A549 (cell line): ENCODE data around the gene FBXO34.

ENCODE experiments used
- BHLHE40 ChIP-seq: IDR thresholded peaks from 2 replicates; pipeline ENCODE4 v1.6.1; 2012; ENCODE audit warnings: low read depth, low read length, inconsistent platforms
- CEBPB ChIP-seq, 2 experiments: fragments of >200 bp in 1 of 2; sonication (Bioruptor Twin) in 1 of 2; formaldehyde crosslinking in 1 of 2; IDR thresholded peaks; 2 replicates each; pipeline ENCODE4 v1.6.1; 2012 to 2016
- CTCF ChIP-seq: fragments of >200 bp; sonication (Bioruptor Twin); formaldehyde crosslinking; IDR thresholded peaks from 3 replicates; pipeline ENCODE4 v1.5.1; 2016
- EP300 ChIP-seq, 2 experiments: fragments of >200 bp; sonication (Bioruptor Twin); formaldehyde crosslinking; IDR thresholded peaks; 2 replicates in 1 of 2; 3 replicates in 1 of 2; pipeline ENCODE4 v1.6.1; 2016 to 2017
- HMGXB4 ChIP-seq: fragments of 250-450 bp; sonication (Bioruptor Pico); IDR thresholded peaks from 2 replicates; pipeline ENCODE4 v1.5.0; 2021; ENCODE audit warnings: mild to moderate bottlenecking, moderate library complexity, borderline replicate concordance
- MAX ChIP-seq: IDR thresholded peaks from 2 replicates; pipeline ENCODE4 v1.6.1; 2012
- MYC ChIP-seq: IDR thresholded peaks from 2 replicates; pipeline ENCODE4 v1.6.1; 2012; ENCODE audit warnings: mild to moderate bottlenecking, inconsistent platforms, low read length, improper control_type of control experiment, borderline replicate concordance
- POLR2A ChIP-seq: IDR thresholded peaks from 2 replicates; pipeline ENCODE4 v1.6.1; 2012; ENCODE audit warnings: mild to moderate bottlenecking, low read length
- REST ChIP-seq: fragments of 200-600 bp; sonication (generic); IDR thresholded peaks from 2 replicates; pipeline ENCODE4 v1.6.1; 2016; ENCODE audit warnings: antibody characterized with exemption, mild to moderate bottlenecking, moderate library complexity
- SMC3 ChIP-seq: fragments of >200 bp; sonication (Bioruptor Twin); formaldehyde crosslinking; IDR thresholded peaks from 3 replicates; pipeline ENCODE4 v1.6.1; 2018; ENCODE audit warnings: inconsistent platforms

GRCh38 chr14:55382483-55382882 lies 111.3 kb downstream of the FBXO34 start:
- no peak for TF ChIP-seq POLR2A
- no peak for TF ChIP-seq BHLHE40
- no peak for TF ChIP-seq CTCF
- no peak for TF ChIP-seq CEBPB (IDR thresholded peaks at IDR 0.05)
- no peak for TF ChIP-seq REST
- TF ChIP-seq MAX = no peak
- TF ChIP-seq SMC3 = no peak
- no peak for TF ChIP-seq HMGXB4 (CRISPR knock-in tag)
- no peak for TF ChIP-seq MYC
- TF ChIP-seq EP300 (IDR thresholded peaks at IDR 0.05) = no peak
